Raji (cell line): ENCODE data around the gene PHF2.

Experiments used
- POLR2A ChIP-seq: IDR thresholded peaks from 2 replicates; pipeline ENCODE4 v1.6.1; 2011; ENCODE audit warnings: low read depth, low read length, control low read depth; ENCODE audit not compliant: insufficient read depth

Gene PHF2

DNA sequence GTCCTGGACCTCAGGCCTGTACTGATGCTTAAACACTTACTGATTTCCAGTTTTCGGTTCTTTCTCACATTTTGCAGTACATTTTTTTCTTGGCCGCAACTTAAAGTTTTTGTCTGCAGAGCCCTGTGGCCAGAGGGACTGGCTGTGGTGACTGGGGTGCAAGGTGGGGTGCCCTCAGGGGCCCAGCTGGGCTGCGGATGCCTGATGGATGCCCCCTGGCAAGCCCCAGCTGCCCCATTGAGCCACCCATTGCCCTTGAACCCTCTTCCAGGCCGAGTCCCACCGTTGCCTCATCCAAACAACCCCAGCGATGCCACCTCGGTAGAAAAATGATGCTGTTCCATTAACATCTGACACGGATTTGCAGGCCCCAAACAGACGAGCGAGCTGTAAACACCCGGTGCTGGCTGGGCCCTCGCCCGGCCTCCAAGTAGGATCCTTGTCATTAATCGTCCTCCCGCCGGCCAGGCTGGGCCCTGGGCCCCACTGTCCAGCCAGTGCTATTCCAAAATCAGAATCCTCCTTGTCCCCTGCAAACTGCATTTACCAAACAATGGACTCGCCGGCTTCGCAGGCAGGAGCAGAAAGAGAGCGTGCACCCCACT, 107.9 kb downstream of the PHF2 start:
- TF ChIP-seq POLR2A, result no peak

DNA sequence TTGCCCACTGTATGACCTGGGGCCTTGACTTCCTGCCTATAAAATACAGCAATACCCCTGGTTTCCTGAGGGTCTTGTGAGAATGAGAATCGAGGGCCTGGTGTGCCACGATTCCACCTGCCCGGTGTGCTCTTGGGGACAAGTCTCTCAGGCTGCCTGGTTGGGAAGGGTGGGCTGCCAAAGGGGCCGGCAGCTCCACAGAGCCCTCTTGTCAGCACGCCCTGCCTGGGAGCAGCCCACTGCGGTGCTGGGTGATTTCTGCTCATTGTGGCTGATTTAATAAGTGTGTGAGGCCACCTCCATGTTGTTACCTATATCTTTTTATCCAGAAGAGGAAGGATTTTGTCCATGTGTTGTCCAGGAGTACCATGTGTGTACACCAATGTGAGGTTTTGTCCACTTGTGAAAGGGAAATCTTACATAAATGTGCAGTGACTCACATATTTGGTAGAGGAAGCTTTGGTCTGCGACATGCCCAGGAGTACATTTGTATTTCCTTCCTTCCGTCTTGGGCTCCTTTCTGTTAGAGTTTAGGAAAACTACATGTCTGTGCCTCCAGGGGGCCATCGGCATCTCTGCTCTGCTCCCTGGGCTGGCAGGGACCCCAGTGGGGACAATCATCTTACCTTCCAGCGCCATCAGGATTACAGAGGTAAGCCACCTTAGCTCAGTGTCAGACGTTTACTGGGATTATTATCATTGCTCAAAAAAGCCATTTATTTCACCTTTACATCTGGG, 108.6 kb downstream of the PHF2 start:
- TF ChIP-seq POLR2A, result no peak

DNA sequence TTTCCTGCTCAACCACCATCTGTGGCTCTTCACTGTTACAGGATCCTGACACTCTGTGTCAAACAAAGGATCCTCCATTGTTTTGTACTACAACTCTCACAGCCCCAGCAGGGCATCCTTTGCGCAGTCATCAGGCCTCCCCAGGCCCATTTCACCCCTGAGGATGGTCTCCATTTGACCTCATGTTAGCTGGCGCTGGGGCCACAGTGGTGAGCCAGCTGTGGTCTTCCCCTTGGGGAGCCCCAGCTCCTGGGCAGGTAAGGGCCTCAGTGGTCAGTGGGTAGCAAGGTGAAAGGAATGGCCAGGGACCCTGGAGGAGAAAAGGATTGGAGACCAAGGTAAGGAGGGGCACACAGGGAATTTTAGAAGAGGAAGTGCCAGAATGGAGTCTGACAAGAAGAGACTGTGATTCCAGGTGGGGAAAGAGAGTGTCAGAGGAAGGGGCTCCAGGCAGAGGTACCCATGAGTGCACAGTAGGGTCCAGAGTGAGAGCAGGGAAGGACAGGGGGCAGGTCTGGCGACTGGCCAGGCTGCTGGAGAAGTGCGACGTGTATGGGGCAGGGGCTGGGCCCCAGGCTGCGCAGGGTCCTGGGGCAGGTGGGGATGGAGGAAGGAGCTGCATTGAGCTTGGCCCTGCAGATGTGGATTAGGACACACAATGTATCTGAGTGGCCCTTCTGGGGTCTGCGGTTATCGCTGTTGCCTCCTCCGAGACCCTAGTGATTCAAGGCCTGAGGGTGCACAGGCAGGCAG, 109.9 kb downstream of the PHF2 start:
- no peak for TF ChIP-seq POLR2A

DNA sequence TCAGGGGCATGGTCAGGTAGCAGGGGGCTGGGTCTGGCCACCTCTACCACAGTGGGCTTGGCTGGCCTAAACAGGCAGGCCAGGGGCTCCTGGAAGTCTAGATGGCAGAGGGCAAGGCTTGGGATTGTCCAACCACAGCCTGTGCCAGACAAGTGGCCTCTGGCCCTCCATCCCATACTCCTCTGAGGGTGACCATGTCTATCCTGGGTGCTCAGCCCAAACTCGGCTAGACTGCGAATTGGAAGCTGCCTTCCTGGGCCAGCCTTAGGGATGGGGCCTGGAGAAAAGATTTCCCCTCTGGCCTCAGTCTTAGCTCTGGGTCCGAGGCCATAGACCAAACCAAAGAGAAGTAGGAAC, 110.5 kb downstream of the PHF2 start:
- no peak for TF ChIP-seq POLR2A

DNA sequence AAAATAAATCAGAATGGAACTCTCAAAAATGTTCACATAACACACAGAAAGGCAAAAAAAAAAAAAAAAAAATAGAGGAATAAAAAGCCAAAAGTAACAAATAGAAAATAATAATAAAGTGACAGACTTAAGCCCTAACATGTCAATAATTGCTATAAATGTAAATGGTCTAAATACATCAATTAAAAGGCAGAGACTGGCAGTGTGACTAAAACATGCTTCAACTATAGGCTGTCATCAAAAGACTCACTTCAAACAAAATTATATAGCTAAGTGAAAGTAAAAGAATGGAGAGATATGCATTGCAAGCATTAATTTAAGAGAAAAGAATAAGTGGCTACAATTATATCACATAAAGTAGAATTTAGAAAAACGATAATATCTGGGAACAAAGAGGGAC, 114.2 kb downstream of the PHF2 start:
- TF ChIP-seq POLR2A, result no peak

DNA sequence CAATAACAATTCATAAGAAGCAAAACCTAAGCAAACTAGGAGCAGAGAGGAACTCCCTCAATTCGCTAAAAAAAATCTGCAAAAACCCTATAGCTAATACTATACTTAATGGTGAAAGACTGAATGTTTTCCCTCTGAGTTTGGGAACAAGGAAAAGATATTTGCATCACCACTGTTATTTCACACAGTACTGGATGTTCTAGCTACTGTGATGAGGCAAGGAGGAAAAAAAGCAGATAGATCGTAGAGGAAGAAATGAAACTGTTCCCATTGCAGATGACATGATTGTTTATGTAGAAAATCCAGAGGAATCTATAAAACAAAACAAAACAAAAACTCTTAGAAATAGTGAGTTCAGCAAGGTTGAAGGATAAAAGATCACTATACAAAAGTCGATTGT, 116.7 kb downstream of the PHF2 start:
- TF ChIP-seq POLR2A, result no peak

DNA sequence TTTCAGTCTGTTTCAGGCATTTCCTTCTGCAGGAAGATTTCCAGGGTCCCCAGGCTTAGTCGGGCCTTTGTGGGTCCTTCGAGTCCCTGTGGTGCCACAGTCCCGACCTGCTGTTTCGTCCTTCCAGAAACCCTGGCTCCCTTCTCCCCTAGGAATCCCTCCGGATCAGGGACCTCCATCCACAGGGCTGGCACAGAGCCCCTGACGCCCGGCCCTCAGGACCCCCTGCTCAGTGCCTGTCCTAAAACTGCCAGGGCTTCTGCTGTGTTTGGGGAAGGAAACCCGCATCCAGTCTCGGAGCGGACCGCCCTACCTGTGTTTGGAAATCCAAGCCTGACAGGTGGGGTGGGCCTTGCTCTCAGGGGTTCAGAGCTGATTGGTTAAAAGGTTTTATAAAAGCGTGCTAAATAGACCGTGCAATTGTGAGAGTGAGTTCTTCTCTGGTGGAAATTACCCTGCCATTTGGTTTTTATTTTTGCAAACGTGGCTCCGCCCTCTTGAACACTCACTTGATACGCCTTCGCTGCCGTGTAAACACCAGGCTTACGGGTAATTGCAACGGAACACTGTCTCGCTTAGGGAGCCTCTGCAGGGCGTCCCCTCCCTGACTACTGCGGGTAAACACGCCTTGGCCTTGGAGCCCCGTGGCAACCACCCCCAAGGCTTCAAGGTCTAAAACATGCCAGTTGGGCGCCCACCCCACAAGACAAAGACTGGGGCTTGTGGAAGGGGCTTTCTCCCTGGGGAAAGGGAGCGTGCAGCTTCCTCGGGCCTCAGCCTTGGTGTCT, 121.2 kb downstream of the PHF2 start:
- no peak for TF ChIP-seq POLR2A

DNA sequence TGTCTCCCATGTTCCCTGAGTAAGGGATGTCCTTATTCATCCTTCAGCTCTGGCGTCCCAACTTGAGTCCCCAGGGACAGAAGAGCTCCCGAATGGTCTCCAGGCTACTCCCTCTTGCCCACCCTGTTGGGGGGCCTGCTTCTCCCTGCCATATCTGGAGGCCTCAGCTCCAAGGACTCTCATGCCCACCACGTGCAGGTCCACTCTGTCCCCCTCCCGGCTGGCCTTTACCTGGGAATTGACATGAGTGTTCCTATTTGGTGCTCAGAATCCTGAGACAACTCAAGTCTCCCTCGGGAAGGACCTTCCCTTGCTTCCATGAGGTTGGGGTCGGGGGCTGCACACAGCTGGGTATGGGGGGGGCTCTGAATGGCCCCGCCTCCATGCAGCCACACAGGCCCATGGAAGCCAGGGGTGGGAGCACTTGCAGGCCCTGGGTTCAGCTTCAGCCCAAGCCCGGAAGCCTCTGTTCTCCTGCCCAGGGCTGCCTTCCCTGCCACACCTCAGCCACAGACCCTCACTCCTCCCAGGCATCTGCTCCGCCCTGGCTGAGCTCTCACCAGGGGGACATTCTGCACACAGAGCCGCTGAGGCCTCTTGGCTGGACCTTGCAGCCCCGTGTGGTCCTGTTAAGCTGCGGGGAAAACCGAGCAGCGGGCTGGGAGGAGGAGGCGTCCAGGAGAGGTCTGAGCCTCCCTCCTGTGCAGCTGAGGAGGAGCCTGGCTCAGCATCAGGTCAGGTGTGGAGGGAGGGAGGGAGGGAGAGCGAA, 121.9 kb downstream of the PHF2 start:
- no peak for TF ChIP-seq POLR2A

DNA sequence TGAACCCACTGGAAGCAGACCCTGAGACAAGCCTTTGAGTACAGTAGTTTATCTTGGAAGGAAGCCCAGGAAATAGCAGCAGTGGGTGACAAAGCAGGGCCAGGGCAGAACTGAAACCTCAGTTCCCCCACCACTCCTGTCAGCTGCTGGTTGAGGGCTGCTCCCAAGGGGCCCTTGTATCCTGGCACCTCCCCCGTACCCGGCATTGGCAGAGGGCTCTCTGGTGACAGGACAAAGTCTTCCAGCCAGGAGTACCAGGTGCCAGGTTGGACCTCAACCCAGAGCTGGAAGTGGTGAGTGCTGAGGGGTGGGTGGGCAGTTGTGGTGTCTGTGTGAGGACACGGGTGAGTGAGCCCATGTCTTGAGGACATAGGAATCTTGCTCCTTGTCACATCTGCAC, 123.3 kb downstream of the PHF2 start:
- TF ChIP-seq POLR2A, result no peak

DNA sequence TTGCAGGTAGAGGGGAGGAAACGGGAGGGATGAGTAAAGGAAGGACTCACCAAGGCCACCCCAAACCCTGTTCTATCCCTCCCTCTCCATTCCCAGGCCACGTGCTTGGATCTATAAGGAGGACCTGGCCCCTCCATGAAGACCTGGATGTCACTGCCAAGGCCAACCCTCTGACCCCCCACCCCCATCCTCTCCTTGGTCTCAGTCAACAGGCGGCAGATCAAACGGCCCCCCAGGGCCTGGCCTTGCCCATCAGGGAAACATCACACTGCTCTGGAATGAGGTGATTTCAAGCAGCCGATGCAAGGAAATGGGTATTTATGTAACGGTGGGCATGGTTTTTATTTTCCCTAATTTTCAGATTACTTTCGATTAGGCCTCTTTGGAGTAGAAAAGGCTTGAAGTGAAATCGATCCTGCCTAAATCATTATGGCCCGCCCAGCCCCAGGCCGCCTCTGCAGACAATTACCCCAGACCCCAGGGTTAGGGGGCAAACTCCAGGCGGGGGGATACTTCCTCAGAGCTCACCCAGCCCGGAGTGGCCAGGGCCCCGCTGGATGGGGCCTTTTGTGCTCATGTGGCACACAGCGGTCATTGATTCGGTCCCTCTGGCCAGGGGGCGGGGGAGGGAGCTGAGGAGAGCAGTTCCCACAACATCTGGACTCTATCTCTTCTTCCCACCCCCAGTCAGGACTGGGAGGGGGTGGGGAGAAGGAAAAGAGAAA, 125.3 kb downstream of the PHF2 start:
- no peak for TF ChIP-seq POLR2A

DNA sequence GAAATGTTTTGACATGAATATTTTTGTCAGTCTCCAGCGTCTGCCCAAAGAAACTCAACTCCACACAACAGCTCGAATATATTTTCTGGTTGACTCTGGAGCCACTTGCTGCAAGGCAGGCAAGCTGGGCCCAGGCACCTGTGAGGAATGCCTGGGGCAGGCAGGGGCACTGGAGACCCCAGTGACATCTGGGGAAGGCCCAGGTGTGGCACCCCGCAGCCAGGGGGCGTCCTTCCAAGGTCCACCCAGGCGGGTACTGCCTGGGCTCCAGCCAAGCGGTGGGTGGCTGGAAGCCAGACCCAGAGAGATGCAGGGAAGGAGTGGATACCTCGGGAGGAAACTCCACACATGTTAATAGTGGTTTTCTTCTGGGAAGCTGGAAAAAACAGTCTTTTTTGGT, 125.9 kb downstream of the PHF2 start:
- no peak for TF ChIP-seq POLR2A

DNA sequence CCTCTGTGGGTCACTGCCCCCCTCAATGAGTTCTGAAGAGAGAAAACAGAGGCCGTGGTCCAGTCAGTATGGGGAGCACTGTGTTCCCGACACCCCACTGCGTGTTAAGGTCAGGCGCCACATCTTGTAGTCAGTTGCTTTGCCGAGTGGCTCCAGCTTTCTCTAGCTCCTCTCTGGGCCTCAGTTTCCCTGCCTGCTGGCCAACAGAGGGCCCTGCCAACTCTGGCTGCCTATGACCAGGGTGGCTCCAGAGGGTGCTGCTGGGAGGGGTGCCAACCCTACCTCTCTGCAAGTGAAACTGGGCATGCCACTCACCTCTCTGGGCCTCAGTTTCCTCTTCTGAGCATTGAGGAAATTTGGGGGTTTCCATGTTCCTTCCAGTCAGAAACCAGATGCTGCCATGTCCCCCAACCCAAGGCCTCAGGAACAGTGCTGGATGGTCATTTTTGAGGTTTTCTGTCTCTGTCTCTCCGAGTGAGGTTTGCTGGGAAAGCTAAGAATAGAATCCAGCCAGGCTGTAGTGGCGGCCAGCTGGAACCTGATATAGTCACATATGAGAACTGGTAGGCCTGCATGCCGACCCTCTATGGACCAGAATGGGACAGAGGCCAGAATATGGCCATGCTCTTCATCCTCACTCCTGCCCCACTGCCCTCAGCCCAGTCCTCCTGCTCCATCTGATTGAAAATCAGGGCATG, 132.1 kb downstream of the PHF2 start:
- TF ChIP-seq POLR2A, result no peak

DNA sequence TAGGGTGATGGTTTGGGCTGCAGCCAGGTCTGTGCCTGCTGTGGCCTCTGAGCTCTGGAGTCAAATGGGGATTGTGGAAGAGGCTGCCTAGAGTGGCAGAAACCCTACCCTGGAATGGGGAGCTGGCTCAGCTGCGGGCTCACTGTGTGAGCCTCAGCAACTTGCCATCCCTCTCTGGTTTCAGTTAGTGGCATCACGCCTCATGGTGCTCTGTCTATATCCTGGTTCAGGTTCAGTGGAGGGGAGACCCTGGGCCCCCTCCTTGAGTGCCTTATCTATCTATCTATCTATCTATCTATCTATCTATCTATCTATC, 132.6 kb downstream of the PHF2 start:
- TF ChIP-seq POLR2A, result no peak
